Coronary artery (tissue), 2 donors: ENCODE measurements around the gene TAS2R1.
"Not testable (repeated sequence)": the region's sequence is repeated elsewhere in the genome, so short reads cannot be mapped to it uniquely, and the experiment has no call there.

ENCODE experiments used
- DNase-seq: peaks from one replicate; pipeline ENCODE4 v3.0.0-alpha.2; 2017; ENCODE audit warnings: low spot score
- H3K27ac ChIP-seq, 2 donors: fragments of 200-600 bp; sonication (generic); one replicate each; pipeline ENCODE4 v1.5.1; 2016 to 2019
- H3K4me3 ChIP-seq: fragments of 200-600 bp; sonication (generic); 2 replicates; pipeline ENCODE4 v1.5.1; 2016; ENCODE audit warnings: mild to moderate bottlenecking, moderate library complexity
- CTCF ChIP-seq: fragments of 200-600 bp; sonication (generic); IDR thresholded peaks from one replicate; pipeline ENCODE4 v1.5.1; 2019; ENCODE audit warnings: antibody characterized with exemption

Gene TAS2R1

GRCh38 chr5:9605041-9605838 lies 24.9 kb downstream of the TAS2R1 start:
- DNase-seq, result no peak
- Histone ChIP-seq H3K4me3 (no peak overlapping the region), H3K27ac (no peak overlapping the region)
- no peak for TF ChIP-seq CTCF

GRCh38 chr5:9604416-9604815 lies 25.7 kb downstream of the TAS2R1 start:
- no peak for TF ChIP-seq CTCF
- DNase-seq, result no peak
- Histone ChIP-seq H3K4me3 (no peak overlapping the region), H3K27ac (no peak overlapping the region)

GRCh38 chr5:9601055-9601739 lies 29.0 kb downstream of the TAS2R1 start:
- Histone ChIP-seq H3K27ac (no peak overlapping the region), H3K4me3 (no peak overlapping the region)
- no peak for DNase-seq
- TF ChIP-seq CTCF, result no peak

- DNase-seq, result no peak
- no peak overlapping the region for H3K4me3 ChIP-seq
- H3K27ac ChIP-seq, result no peak overlapping the region
- no peak for TF ChIP-seq CTCF
Measured at GRCh38 chr5:9599391-9599790, 30.8 kb downstream of the TAS2R1 start.

- DNase-seq, H3K27ac ChIP-seq, H3K4me3 ChIP-seq: not testable (repeated sequence)
Measured at GRCh38 chr5:9598329-9598728, 31.8 kb downstream of the TAS2R1 start.

GRCh38 chr5:9597322-9597721 lies 32.8 kb downstream of the TAS2R1 start:
- not testable (repeated sequence) for H3K27ac ChIP-seq, DNase-seq, H3K4me3 ChIP-seq

GRCh38 chr5:9596824-9597223 lies 33.3 kb downstream of the TAS2R1 start:
- no peak overlapping the region for H3K4me3 ChIP-seq
- H3K27ac ChIP-seq, result no peak overlapping the region
- TF ChIP-seq CTCF, result no peak
- no peak for DNase-seq

- TF ChIP-seq CTCF, result no peak
- H3K4me3 ChIP-seq, result peak overlapping the region; percentile 28
- H3K27ac ChIP-seq, result no peak overlapping the region
- no peak for DNase-seq
Measured at GRCh38 chr5:9596171-9596780, 33.9 kb downstream of the TAS2R1 start.
